WTC11 (cell line): ENCODE results near the gene PGPEP1. TPM values are rescaled to one million over a fixed set of nuclear protein-coding genes. Genes with fewer than 3 reads are reported as not detected.

Source experiments
- ATAC-seq: fragments of 200-7000 bp; cut with Tn5 transposase; 2 replicates; pipeline ENCODE4 v1.10.0; 2021; ENCODE audit warnings: mild to moderate bottlenecking, moderate library complexity
- CTCF ChIA-PET: fragments of 300-600 bp; sonication (Branson Sonifier 250); formaldehyde crosslinking; loops from one replicate; lab custom pipeline; 2021; ENCODE audit warnings: antibody characterized with exemption; lab: Charles Lee
- POLR2A ChIA-PET: fragments of 350-600 bp; sonication (Branson Sonifier 250); formaldehyde crosslinking; loops from one replicate; lab custom pipeline; 2021; ENCODE audit warnings: antibody characterized with exemption; lab: Charles Lee
- DNase-seq: peaks from one replicate; pipeline ENCODE4 v3.0.0; 2021; ENCODE audit warnings: low spot score
- H3K27ac Mint-ChIP-seq: 2 replicates; pipeline ENCODE4 v1.8.0; 2021; ENCODE audit warnings: mixed read lengths
- H3K27me3 Mint-ChIP-seq: 2 replicates; pipeline ENCODE4 v1.8.0; 2021; ENCODE audit warnings: low read depth, mild to moderate bottlenecking, moderate library complexity, mixed read lengths
- H3K36me3 Mint-ChIP-seq: 2 replicates; pipeline ENCODE4 v1.8.0; 2021; ENCODE audit warnings: mixed read lengths
- H3K4me1 Mint-ChIP-seq: 2 replicates; pipeline ENCODE4 v1.8.0; 2022; ENCODE audit warnings: mixed read lengths
- H3K4me3 Mint-ChIP-seq: 2 replicates; pipeline ENCODE4 v1.8.0; 2021; ENCODE audit warnings: mild to moderate bottlenecking, moderate library complexity, mixed read lengths
- H3K9me3 Mint-ChIP-seq: 2 replicates; pipeline ENCODE4 v1.8.0; 2021; ENCODE audit warnings: mixed read lengths
- ATF6 ChIP-seq: sonication (generic); formaldehyde crosslinking; IDR thresholded peaks from 2 replicates; pipeline ENCODE4 v1.8.1; 2023; ENCODE audit warnings: mild to moderate bottlenecking, missing genetic modification reagents
- CREM ChIP-seq: sonication (generic); formaldehyde crosslinking; IDR thresholded peaks from 2 replicates; pipeline ENCODE4 v1.8.1; 2022; ENCODE audit warnings: mild to moderate bottlenecking, missing genetic modification reagents, moderate library complexity
- ETV6 ChIP-seq: sonication (generic); formaldehyde crosslinking; IDR thresholded peaks from 2 replicates; pipeline ENCODE4 v1.8.1; 2022; ENCODE audit warnings: mild to moderate bottlenecking, missing genetic modification reagents
- GABPB1 ChIP-seq: sonication (generic); formaldehyde crosslinking; IDR thresholded peaks from 2 replicates; pipeline ENCODE4 v1.8.1; 2023; ENCODE audit warnings: mild to moderate bottlenecking, missing genetic modification reagents
- GTF2I ChIP-seq: fragments of 250-450 bp; sonication (Bioruptor Pico); conservative IDR thresholded peaks from 2 replicates; pipeline ENCODE4 v1.4.0; 2021; ENCODE audit warnings: mild to moderate bottlenecking
- HMGXB4 ChIP-seq: sonication (generic); formaldehyde crosslinking; IDR thresholded peaks from 2 replicates; pipeline ENCODE4 v1.8.1; 2023; ENCODE audit warnings: mild to moderate bottlenecking, moderate library complexity, missing genetic modification reagents
- NFYB ChIP-seq: sonication (generic); formaldehyde crosslinking; conservative IDR thresholded peaks from 2 replicates; pipeline ENCODE4 v1.8.0; 2022; ENCODE audit warnings: low read depth, missing genetic modification reagents
- NR1H2 ChIP-seq: sonication (generic); formaldehyde crosslinking; IDR thresholded peaks from 2 replicates; pipeline ENCODE4 v1.9.0; 2021; ENCODE audit warnings: mild to moderate bottlenecking, moderate library complexity, missing genetic modification reagents
- NR2C2 ChIP-seq: sonication (generic); formaldehyde crosslinking; IDR thresholded peaks from 2 replicates; pipeline ENCODE4 v1.8.0; 2022; ENCODE audit warnings: mild to moderate bottlenecking, missing genetic modification reagents
- SMAD4 ChIP-seq: sonication (generic); formaldehyde crosslinking; IDR thresholded peaks from 2 replicates; pipeline ENCODE4 v1.8.0; 2022; ENCODE audit warnings: mild to moderate bottlenecking, missing genetic modification reagents
- TCF7 ChIP-seq: sonication (generic); formaldehyde crosslinking; IDR thresholded peaks from 2 replicates; pipeline ENCODE4 v1.8.0; 2022; ENCODE audit warnings: mild to moderate bottlenecking, low read depth, missing genetic modification reagents, moderate library complexity
- TEAD4 ChIP-seq: sonication (generic); formaldehyde crosslinking; IDR thresholded peaks from 2 replicates; pipeline ENCODE4 v1.8.0; 2022; ENCODE audit warnings: mild to moderate bottlenecking, missing genetic modification reagents
- USF1 ChIP-seq: sonication (generic); formaldehyde crosslinking; IDR thresholded peaks from 2 replicates; pipeline ENCODE4 v1.8.0; 2022; ENCODE audit warnings: mild to moderate bottlenecking, missing genetic modification reagents
- ZNF532 ChIP-seq: fragments of 250-450 bp; sonication (Bioruptor Pico); IDR thresholded peaks from 2 replicates; pipeline ENCODE4 v1.9.0; 2021; ENCODE audit warnings: mild to moderate bottlenecking, borderline replicate concordance
- total RNA-seq: library from RNA; stranded (reverse); gene quantifications from 3 replicates; pipeline ENCODE4 v1.2.3, GENCODE V29; 2021
- TF ChIP-seq, protein P1 (sequence below): sonication (generic); formaldehyde crosslinking; IDR thresholded peaks from 2 replicates; pipeline ENCODE4 v1.8.0; 2022; ENCODE audit warnings: mild to moderate bottlenecking, missing genetic modification reagents
- TF ChIP-seq, protein P2 (sequence below): sonication (generic); formaldehyde crosslinking; IDR thresholded peaks from 2 replicates; pipeline ENCODE4 v1.8.0; 2022; ENCODE audit warnings: mild to moderate bottlenecking, missing genetic modification reagents
- TF ChIP-seq, protein P3 (sequence below): sonication (generic); formaldehyde crosslinking; IDR thresholded peaks from 2 replicates; pipeline ENCODE4 v1.8.0; 2022; ENCODE audit warnings: mild to moderate bottlenecking, missing genetic modification reagents

Gene PGPEP1
- total RNA-seq, 1 experiment from 2014 or later: 68.1 TPM

DNA sequence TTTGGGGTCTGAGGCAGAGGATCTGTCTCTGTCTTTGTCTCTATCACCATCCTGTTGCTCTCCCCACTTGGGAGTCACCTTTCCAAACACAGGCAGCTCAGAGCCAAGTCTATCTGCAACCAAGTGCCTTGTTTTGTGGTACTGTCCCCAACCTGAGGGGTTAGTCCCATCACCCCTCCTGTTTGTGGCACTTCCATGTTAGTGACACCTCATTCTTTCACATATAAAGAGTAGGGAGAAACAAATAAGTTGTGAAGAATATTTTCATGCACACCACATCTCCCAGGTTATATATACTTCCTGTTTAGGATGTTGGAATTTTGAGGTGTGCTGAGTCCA is 49.3 kb downstream of the PGPEP1 start:
- Mint-ChIP-seq H3K36me3 (peaks cover 11% of the 10 kb centered on the region), H3K4me1 (peaks cover 25% of the 10 kb centered on the region), H3K4me3 (no peak overlapping the region), H3K27ac (no peak overlapping the region), H3K27me3 (peaks cover 32% of the 10 kb centered on the region), H3K9me3 (no peaks in the 10 kb centered on the region)
- DNase-seq (no peak), ATAC-seq (no peak)
- POLR2A ChIA-PET: interaction anchor here (3.3 kb wide), 1 partner anchor 109 kb away, joined by 28 read pairs; the partner anchor contains the start of gene JUND
- TF ChIP-seq GTF2I (CRISPR knock-in tag) (no peak), TEAD4 (CRISPR knock-in tag) (no peak), GABPB1 (CRISPR knock-in tag) (0 out of 2 replicates have a peak, but pooled peaks have one; percentile 2), ZNF532 (CRISPR knock-in tag) (no peak)
- CTCF ChIA-PET: interaction anchor here (2.2 to 6.1 kb wide), 11 partner anchors 7 to 157 kb away, joined by 8 to 106 read pairs (median 27); partner anchors contain the start of genes JUND, LRRC25, LSM4 and SSBP4

DNA sequence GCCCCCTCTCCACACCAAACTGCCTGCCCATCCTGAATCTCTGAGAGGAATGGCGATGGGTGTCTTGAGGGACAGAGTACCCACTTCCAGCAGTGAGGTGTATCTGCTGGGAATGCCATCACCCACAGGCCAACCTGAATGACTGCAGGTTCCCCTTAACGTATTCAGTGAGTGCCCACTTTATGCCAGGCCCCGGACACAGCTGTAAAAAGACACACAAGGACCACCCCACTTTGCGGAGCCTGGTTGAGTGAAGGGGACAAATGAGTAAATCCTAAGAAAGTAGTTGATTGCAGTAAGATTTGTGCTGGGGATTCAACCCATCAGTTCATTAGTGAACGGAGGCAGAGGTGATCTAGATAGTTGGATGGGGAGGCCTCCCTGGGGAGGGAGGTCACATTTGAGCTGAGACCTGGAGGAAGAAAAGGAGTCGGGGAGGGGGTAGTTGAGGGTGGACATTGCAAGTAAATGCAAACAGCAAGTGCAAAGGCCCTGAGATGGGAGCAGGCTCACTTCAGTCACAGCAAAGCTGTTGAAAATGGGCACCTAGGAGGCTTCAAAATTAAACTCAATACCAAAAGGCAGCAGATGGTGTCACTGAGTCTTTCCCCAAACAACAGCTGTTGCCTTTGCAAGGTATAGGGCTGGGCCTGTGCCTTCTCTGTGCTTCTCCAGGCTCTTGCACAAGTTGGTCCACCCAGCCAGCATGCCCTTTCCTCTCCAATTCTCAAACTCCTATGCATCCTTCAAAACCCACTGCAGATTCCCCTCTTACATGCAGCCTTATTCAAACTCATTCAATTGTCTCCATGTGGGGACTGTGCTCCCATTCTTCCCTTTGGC is 49.9 kb downstream of the PGPEP1 start:
- no peaks in the 10 kb centered on the region for H3K9me3 Mint-ChIP-seq
- peaks cover 32% of the 10 kb centered on the region for H3K27me3 Mint-ChIP-seq
- H3K4me3 Mint-ChIP-seq: no peak overlapping the region
- no peak for DNase-seq
- H3K27ac Mint-ChIP-seq: peak overlapping the region; percentile 11; the same call in 1 of the 2 replicates
- POLR2A ChIA-PET: interaction anchor here (0.5 to 3.3 kb wide), 2 partner anchors 28 to 110 kb away, joined by 3 to 28 read pairs; partner anchors contain the start of gene JUND
- H3K36me3 Mint-ChIP-seq: peaks cover 11% of the 10 kb centered on the region
- ATAC-seq: no peak
- CTCF ChIA-PET: interaction anchor here (1.1 to 6.1 kb wide), 4 partner anchors 11 to 110 kb away, joined by 4 to 106 read pairs (median 40); partner anchors contain the start of gene JUND
- peaks cover 19% of the 10 kb centered on the region for H3K4me1 Mint-ChIP-seq
- TF ChIP-seq ETV6 (CRISPR knock-in tag) (no peak), SMAD4 (CRISPR knock-in tag) (no peak), HMGXB4 (CRISPR knock-in tag) (0 out of 2 replicates have a peak, but pooled peaks have one; percentile 41), GABPB1 (CRISPR knock-in tag) (peak; percentile 22), ATF6 (no peak), CREM (CRISPR knock-in tag) (no peak)

DNA sequence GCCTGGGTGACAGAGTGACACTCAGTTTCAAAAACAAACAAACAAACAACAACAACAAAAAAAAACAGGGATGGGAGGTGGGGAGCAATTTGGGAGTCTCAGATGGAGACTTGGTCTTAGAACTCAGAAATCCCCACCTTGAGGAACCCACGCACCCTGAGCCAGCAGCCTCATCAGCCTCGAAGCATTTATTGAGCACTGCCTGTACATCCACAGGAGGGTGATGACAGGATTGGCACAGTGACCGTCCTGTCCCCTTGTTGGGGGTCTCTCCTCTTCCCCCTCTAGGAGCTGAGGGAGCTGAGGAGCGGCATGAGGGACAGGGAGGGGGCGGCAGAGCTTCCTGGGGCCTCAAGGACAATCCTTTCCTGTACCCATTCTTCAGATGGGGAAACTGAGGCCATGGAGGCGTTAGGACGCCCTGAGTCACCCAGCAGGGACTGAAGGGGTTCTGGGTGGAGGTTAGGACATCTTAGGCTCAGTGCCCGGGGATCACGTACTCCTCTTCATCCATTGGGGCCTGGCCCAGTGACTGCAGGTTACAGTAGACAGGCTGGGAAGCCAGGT is 51.2 kb downstream of the PGPEP1 start:
- DNase-seq: no peak
- POLR2A ChIA-PET: no interaction called here
- H3K9me3 Mint-ChIP-seq: no peaks in the 10 kb centered on the region
- peaks cover 9% of the 10 kb centered on the region for H3K4me1 Mint-ChIP-seq
- CTCF ChIA-PET: interaction anchor here (1.1 to 6.1 kb wide), 3 partner anchors 21 to 139 kb away, joined by 3 to 106 read pairs (median 63); partner anchors contain the start of gene JUND
- H3K27me3 Mint-ChIP-seq: peaks cover 29% of the 10 kb centered on the region
- no peak overlapping the region for H3K4me3 Mint-ChIP-seq
- no peak for ATAC-seq
- H3K27ac Mint-ChIP-seq: no peak overlapping the region
- peaks cover 11% of the 10 kb centered on the region for H3K36me3 Mint-ChIP-seq
- TF ChIP-seq NR2C2 (CRISPR knock-in tag) (no peak), NFYB (CRISPR knock-in tag) (no peak), NR1H2 (no peak), TCF7 (CRISPR knock-in tag) (no peak), USF1 (no peak)
- TF ChIP-seq, protein P1, sequence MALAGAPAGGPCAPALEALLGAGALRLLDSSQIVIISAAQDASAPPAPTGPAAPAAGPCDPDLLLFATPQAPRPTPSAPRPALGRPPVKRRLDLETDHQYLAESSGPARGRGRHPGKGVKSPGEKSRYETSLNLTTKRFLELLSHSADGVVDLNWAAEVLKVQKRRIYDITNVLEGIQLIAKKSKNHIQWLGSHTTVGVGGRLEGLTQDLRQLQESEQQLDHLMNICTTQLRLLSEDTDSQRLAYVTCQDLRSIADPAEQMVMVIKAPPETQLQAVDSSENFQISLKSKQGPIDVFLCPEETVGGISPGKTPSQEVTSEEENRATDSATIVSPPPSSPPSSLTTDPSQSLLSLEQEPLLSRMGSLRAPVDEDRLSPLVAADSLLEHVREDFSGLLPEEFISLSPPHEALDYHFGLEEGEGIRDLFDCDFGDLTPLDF (CRISPR knock-in tag): no peak
- TF ChIP-seq, protein P2, sequence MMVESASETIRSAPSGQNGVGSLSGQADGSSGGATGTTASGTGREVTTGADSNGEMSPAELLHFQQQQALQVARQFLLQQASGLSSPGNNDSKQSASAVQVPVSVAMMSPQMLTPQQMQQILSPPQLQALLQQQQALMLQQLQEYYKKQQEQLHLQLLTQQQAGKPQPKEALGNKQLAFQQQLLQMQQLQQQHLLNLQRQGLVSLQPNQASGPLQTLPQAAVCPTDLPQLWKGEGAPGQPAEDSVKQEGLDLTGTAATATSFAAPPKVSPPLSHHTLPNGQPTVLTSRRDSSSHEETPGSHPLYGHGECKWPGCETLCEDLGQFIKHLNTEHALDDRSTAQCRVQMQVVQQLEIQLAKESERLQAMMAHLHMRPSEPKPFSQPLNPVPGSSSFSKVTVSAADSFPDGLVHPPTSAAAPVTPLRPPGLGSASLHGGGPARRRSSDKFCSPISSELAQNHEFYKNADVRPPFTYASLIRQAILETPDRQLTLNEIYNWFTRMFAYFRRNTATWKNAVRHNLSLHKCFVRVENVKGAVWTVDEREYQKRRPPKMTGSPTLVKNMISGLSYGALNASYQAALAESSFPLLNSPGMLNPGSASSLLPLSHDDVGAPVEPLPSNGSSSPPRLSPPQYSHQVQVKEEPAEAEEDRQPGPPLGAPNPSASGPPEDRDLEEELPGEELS: no peak
- TF ChIP-seq, protein P3, sequence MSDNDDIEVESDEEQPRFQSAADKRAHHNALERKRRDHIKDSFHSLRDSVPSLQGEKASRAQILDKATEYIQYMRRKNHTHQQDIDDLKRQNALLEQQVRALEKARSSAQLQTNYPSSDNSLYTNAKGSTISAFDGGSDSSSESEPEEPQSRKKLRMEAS: no peak
